GM12891 (cell line): ENCODE measurements around the gene DNAI4.

Experiments used
- POLR2A ChIP-seq: IDR thresholded peaks from 2 replicates; pipeline ENCODE4 v1.6.1; 2011; ENCODE audit warnings: low read depth, low read length, control low read depth
- POLR2AphosphoS5 ChIP-seq: IDR thresholded peaks from 2 replicates; pipeline ENCODE4 v1.6.1; 2011; ENCODE audit warnings: low read depth, low read length, control low read depth
- POU2F2 ChIP-seq: IDR thresholded peaks from 2 replicates; pipeline ENCODE4 v1.6.1; 2011; ENCODE audit warnings: low read depth, mild to moderate bottlenecking, control low read depth, low read length, moderate library complexity
- SPI1 ChIP-seq: IDR thresholded peaks from 2 replicates; pipeline ENCODE4 v1.6.1; 2011; ENCODE audit warnings: low read depth, low read length, control low read depth
- TAF1 ChIP-seq: IDR thresholded peaks from 2 replicates; pipeline ENCODE4 v1.6.1; 2011; ENCODE audit warnings: low read depth, low read length, control low read depth

- no peak for TF ChIP-seq SPI1
- TF ChIP-seq POLR2A, result no peak
- TF ChIP-seq POLR2AphosphoS5, result no peak
- TF ChIP-seq TAF1, result no peak
- TF ChIP-seq POU2F2, result no peak
Measured at GRCh38 chr1:66890621-66891020, 34.0 kb downstream of the DNAI4 start.
